Stimulated activated CD8-positive, alpha-beta memory T cell treated with anti-CD3 and anti-CD28 coated beads, Interleukin-12 subunit alpha, Interleukin-12 subunit beta, amount 100 ng/mL, for 4 hours (primary cell): ENCODE measurements around the gene LSMEM2.
"Not testable (repeated sequence)": the region's sequence is repeated elsewhere in the genome, so short reads cannot be mapped to it uniquely, and the experiment has no call there.

Experiments
- DNase-seq: peaks from one replicate; pipeline ENCODE4 v3.0.0-alpha.2; 2020; ENCODE audit warnings: low read depth

LSMEM2 gene

DNA sequence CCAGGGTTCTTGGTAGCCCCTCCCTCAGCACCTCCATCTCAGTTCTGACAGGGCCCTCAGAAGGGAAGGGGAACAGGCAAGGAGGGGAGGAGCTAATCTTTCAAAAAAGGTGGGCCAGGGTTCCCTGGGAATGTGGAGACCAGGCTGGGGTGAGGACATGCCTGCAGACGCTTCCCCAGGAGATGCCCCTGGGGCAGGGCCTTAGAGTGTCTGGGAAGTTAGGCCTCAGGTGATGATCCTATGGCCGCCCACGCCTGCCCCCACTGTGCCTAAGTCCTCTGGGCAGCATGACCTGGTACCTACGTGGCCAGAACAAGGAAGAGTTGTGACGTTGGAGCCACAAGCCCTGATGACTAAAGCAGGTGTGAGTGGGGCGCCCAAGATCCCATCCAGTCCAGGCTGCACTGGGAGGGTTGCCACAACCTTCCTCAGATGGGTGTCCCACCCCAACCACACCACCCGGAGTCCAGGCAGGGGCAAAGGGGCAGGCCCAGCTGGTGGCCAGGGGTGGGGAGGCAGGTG, 13.9 kb upstream of the LSMEM2 start:
- DNase-seq: no peak

DNA sequence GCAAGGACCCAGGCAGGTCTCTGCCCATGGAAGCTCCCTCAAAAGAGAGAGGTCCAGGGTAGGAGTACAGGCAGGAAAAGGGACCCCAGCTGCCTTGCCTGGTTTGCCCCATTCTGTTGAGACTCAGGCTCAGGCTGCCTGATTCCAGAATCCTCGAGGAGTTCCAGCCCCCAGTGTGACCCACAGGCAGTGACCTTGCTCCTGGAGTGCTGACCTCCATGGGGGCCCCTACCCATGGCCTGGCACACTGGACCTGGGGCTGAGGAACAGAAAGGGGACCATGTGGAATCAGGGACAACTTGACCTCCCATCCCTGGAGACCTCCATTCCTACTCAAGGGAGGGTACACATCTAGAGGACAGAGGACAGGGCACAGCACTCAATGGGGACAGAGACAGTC, 13.3 kb upstream of the LSMEM2 start:
- no peak for DNase-seq

DNA sequence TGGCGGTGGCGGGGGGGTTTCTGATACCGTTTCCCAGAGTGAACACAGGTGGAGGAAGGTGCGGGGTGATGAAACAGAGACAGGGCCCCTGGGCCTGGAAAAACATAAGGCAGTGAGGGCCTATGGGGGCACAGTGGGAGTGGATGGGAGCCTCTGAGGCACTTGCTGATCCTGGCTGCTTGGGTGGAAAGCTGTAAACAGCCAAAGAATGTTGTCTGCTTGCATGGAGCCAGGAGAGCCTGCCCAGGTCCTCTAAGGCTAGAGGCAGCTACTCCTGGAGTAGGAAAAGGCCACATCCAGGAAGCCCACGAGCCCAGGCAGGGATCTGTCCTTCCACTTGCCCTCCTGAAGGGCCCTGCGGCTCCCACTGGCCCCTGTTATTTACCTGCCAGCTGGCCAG, 12.9 kb upstream of the LSMEM2 start:
- no peak for DNase-seq

- no peak for DNase-seq
These were observed 12.1 kb upstream of the LSMEM2 start for GRCh38 chr3:50266836-50267235.

DNA sequence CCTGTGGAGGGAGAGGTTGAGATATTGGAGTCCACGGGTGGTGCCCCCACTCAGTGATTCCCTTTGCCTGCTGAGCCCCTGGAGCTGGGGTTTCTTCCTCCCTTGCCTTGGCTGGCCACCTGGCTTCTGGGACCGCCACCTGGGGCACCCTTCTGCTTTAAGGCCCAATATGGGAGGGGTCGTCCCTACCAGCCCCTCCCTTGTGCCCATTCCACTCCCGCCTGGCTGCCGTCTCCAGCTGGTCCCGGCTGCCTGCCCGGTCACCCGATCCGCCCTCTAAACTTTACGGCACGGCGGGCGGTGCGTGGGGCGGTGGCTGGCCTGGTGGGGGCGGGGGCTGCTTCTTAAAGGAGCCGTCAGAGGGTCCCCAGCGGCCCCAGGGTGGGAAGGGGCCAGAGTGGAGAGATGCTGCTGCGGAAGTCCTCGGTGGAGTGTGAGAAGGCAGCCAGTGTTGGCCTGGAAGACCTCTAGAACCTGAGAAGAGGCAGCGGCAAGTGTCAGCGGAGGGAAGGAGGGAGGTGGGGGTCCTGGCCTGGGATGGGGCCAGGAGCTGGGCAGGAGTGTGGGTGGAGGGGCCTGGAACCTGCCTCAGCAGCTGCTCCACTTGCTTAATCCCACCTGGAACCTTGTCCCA, 11.5 kb upstream of the LSMEM2 start:
- no peak for DNase-seq

- no peak for DNase-seq
These were observed 10.6 kb upstream of the LSMEM2 start for GRCh38 chr3:50268276-50268675.

DNA sequence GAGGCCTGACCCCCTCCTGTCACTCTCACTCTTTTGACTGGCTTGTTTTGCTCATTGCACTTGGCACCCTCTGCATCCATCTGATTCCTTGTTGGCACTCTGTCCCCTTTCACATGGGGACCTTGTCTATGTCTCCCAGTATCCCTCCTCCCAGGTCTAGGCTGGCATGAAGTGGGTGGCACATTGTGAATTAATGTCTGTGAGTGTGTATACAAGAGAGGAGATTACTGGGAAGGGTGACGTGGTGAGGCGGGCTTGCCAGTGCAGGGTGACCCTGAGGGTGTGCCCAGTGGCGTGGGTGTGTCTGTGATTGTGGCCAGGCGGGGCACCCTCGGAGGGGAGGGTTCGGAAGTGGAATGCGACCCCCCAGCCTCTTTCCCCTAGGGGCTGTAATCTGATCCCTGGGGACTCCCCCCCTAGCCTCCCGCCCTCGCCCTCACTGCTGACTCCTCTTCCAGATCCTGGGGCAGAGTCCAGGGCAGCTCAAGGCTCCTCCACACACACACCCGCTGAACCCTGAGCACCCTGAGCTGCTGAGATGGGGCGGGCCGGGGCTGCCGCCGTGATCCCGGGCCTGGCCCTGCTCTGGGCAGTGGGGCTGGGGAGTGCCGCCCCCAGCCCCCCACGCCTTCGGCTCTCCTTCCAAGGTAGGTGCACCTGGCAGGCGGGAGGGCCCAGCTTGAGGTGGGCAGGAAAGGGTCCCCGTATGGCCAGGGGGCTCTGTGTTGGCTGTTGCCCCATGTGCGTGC, 10.0 kb upstream of the LSMEM2 start, which contains the start of gene SEMA3B:
Gene SEMA3B (plus strand): TSS at position 445 of the 749 bp plus-strand sequence. CDS start 94 bp downstream, at position 539.
- DNase-seq: no peak

- no peak for DNase-seq
These were observed 9.4 kb upstream of the LSMEM2 start for GRCh38 chr3:50269460-50269859.

DNA sequence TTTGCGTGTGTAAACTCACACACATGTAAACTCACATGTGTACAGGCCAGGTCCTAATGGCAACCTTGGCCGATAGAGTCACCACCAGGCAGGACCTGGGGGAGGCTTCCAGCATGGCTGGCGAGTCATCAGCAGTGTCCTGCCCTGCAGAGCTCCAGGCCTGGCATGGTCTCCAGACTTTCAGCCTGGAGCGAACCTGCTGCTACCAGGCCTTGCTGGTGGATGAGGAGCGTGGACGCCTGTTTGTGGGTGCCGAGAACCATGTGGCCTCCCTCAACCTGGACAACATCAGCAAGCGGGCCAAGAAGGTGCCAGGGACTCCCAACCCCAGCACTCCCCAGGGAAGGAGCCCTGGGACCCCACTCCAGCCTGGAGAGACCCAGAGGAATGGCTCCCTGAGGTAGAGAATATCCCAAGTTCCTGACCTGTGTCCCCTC, 8.9 kb upstream of the LSMEM2 start:
- no peak for DNase-seq

DNA sequence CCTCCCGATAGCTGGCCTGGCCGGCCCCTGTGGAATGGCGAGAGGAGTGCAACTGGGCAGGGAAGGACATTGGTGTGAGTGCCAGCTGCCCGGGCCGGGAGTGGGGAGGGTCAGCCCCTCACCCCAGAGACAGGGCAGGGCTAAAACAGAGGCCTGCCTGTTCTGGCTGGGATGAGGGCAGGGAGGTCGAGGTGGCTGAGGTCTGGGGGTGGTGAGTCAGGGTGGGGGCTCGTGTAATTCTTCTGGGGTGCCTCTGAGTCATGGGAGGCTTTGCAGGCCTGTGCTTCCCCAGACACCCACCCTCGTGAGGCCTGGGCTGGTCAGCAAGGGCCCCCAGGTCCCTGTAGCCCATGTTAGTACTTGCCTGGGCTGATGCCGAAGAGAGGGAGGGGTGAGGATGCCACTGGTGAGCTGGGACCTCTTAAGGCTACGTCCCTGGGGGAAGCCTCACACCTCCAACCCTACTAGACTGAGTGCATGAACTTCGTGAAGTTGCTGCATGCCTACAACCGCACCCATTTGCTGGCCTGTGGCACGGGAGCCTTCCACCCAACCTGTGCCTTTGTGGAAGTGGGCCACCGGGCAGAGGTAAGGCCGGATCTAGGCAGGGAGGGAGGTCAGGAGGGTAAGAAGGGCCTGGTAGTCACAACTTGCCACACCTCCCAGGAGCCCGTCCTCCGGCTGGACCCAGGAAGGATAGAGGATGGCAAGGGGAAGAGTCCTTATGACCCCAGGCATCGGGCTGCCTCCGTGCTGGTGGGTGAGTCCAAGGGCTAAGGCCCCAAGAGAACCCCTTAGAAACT, 8.3 kb upstream of the LSMEM2 start:
- no peak for DNase-seq

- no peak for DNase-seq
These were observed 7.5 kb upstream of the LSMEM2 start for GRCh38 chr3:50271314-50271936.

DNA sequence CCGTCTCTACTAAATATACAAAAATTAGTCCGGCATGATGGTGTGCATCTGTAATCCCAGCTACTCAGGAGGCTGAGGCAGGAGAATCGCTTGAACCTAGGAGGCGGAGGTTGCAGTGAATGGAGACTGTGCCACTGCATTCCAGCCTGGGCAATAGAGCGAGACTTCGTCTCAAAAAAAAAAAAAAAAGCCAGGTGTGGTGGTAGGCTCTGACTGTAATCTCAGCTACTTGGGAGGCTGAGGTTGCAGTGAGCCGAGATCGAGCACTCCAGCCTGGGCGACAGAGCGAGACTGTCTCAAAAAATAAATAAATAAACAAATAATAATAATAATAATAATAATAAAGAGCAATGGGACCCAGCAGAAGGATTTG, 6.4 kb upstream of the LSMEM2 start:
- DNase-seq: not testable (repeated sequence)

- peak; percentile 72 for DNase-seq
These were observed 5.8 kb upstream of the LSMEM2 start for GRCh38 chr3:50272911-50273688.

DNA sequence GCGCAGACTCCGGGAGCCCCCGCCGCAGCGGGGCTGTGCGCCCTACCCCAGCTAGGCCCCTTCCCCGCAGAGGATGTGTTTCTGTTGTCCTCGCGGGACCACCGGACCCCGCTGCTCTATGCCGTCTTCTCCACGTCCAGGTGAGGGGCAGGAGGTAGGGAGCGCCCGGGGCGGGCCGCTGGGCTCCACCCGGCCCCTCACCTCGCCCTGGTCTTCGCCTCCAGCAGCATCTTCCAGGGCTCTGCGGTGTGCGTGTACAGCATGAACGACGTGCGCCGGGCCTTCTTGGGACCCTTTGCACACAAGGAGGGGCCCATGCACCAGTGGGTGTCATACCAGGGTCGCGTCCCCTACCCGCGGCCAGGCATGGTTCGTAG, 5.2 kb upstream of the LSMEM2 start:
- no peak for DNase-seq

DNA sequence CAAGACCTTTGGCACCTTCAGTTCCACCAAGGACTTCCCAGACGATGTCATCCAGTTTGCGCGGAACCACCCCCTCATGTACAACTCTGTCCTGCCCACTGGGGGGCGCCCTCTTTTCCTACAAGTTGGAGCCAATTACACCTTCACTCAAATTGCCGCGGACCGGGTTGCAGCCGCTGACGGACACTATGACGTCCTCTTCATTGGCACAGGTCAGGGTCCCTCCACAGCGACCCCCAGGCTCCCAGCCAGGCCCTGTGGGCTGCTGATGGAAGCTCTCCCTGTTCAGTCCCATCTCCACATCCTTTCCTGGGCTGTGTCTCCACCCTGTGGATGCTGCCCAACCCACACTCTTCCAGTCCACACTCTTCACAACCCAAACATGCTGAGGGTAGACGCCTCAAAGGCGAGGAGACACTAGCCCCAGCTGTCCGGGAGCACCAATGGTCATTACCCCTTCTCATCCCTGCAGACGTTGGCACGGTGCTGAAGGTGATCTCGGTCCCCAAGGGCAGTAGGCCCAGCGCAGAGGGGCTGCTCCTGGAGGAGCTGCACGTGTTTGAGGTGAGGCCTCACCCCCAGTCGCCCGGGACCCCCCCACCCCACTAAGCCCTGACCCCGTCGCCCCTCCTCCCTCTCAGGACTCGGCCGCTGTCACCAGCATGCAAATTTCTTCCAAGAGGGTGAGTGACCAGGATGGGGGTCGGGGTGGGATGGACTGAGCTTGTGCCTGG, 4.3 kb upstream of the LSMEM2 start:
- DNase-seq: no peak

DNA sequence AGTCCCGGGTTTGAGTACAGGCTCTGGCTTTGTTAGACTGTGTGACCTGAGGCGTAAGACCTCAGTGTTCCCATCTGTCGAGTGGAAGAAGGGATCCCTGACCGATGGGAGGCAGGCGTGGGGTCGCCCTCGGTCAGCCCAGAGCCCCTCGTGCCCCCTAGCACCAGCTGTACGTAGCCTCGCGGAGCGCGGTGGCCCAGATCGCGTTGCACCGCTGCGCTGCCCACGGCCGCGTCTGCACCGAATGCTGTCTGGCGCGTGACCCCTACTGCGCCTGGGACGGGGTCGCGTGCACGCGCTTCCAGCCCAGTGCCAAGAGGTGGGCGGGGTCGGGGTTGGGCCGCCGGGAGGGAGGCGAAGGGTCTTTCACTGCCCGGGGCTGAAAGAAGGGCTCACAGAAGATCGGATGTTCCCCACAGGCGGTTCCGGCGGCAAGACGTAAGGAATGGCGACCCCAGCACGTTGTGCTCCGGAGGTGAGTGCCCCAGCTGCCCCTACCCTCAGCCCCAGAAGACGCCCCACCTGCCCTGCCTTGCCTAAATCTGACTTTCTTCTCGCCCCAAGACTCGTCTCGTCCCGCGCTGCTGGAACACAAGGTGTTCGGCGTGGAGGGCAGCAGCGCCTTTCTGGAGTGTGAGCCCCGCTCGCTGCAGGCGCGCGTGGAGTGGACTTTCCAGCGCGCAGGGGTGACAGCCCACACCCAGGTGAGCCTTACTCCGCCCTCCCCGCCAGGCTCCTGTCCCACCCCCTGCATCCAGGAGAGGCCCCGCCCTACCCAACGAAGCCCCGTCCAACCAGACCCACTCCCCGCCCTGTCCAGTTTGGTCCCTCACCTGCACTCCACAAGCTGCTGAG, 3.5 kb upstream of the LSMEM2 start:
- DNase-seq: no peak

DNA sequence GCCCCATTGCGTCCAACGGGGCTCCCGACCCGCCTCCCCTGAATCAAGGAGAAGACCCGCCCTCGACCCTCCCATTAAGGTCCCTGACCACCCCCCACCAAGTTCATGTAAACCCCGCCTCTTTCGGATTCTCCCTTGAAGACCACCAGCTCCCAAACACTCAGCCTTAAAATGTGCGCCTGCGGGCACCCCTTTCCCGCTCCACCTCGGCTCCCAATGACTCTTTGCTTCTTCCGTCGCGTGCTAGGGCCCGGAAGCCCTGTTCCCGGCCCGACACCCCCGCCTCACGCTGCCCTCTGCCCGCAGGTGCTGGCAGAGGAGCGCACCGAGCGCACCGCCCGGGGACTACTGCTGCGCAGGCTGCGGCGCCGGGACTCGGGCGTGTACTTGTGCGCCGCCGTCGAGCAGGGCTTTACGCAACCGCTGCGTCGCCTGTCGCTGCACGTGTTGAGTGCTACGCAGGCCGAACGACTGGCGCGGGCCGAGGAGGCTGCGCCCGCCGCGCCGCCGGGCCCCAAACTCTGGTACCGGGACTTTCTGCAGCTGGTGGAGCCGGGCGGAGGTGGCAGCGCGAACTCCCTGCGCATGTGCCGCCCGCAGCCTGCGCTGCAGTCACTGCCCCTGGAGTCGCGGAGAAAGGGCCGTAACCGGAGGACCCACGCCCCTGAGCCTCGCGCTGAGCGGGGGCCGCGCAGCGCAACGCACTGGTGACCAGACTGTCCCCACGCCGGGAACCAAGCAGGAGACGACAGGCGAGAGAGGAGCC, 2.7 kb upstream of the LSMEM2 start:
- no peak for DNase-seq

- no peak for DNase-seq
These were observed 2.2 kb upstream of the LSMEM2 start for GRCh38 chr3:50276762-50277101.
